ENCODE measurements around the gene MAD2L2. TPM values are rescaled to one million over a fixed set of nuclear protein-coding genes. Genes with fewer than 3 reads are reported as not detected.

MAD2L2 gene
- polyA plus RNA-seq, 1 donor: 27.2 TPM

DNA sequence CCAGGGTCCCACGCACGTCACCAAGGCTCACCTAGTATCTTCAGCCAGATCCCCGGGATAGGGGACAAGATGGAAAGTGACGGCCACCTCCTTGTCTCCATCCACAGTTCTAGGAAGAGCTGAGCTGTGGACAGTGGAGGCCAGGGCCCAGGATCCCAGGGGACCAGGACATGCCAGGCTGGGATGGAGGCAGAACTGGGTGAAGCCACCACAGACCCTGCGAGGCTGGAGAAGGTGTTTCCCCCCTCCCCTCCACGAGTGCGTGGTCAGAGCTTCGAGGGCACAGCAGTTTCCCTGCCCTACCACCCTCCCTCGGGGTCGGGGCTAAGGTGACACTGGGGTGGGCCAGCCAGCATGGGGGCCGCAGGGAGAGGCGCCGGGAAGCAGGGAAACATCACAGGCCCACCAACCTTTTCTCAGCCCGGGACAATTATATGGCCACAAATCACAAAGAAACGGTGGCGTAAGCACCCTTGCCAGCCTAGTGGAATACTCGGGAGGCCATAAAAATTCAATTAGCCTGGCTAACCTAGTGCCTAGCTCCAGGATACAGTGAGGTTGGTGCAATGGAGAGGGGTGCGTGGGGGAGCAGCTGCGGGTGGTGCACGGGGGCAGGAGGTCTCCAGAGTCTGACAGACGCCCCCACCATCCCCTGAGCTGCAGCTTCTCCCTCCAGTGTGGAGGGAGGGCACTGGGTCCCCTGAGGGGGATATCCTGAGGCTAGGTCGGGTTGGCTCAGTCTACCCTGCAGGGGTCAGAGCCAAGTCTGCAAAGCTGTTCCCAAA lies 23.9 kb upstream of the MAD2L2 start:
- DNase-seq (ENCODE audit: low read depth): no peak

DNA sequence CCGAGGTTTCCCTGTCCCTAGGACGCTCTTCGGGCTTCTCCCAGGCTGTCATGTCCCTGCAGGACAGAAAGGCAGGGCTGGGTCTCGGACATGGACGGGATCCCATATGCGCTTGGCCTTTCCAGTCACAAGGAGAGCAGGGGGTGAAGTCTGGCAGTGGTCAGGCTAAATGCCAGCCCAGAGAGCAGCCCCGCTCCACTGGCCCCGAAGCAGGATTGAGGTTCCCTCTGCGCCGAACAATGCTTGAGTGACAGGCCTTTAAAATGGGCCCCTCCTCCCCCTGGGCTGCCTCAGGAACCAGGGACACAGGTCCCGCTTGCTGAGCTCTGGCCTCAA lies 23.2 kb upstream of the MAD2L2 start:
- no peak for DNase-seq (ENCODE audit: low read depth)

DNA sequence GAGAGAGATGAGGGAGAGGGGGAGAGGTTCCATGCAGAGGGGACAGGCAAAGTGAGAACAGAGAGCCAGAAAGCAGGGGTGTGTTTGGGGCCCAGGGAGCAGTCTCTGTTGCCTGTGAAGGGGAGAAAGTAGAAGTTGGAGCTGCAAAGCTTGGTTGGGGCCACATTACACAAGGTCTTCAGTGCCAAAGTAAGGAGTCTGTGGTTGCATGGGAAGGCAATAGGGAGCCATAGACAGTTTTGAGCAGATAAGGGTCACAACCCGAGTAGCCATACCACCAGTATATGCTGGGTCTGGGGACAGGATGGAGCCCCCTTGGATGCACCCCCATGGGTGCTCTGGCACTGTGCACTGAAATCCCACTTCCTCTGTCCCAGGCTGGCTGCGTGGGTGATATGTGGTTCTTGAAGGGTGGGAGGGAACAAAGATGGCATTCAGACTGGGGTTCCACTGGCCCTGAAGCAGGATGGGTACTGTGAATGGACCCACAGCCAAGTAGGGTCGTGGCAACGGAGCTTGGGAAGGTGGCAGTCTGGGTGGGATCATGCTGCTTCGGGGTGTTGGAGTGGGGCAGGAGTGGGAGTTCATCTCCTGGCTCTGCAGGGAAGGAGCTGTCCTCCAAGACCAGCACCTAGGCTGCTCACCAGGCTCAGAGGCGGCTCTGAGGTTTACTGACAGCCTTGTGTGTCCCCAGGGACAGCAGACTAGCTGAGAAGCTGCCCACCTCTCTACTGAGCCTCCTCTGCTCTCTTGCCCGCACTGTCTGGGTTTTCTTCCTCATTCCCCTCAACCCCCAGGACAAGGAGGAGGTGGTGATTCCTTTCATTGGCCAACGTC lies 22.6 kb upstream of the MAD2L2 start:
- no peak for DNase-seq (ENCODE audit: low read depth)

DNA sequence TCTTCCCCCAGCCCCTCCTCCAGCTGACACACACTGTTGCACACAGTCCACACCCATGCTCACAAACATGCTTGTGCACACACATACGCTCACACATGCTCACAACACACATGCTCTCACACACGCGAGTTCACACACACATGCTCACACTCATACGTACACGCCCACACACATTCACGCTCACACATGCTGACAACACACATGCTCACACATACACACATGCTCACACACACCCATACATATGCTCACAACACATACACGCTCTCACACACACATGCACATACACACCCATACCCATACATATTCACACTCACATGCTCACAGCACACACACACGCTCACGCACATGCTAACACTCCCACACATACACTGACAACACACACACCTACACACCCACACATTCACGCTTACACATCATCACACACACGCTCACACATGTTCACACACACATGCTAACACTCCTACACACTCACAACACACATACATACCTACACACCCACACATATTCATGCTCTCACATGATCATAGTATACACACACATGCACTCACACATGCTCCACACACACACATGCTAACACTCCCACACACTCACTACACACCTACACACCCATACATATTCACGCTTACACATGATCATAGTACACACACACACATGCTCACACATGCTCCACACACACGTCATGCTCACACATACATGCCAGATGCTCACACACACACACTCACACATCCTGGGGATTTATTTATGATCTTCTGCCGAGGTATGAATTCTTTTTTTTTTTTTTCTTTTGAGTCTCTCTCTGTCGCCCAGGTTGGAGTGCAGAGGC lies 21.2 kb upstream of the MAD2L2 start:
- DNase-seq (ENCODE audit: low read depth): no peak

DNA sequence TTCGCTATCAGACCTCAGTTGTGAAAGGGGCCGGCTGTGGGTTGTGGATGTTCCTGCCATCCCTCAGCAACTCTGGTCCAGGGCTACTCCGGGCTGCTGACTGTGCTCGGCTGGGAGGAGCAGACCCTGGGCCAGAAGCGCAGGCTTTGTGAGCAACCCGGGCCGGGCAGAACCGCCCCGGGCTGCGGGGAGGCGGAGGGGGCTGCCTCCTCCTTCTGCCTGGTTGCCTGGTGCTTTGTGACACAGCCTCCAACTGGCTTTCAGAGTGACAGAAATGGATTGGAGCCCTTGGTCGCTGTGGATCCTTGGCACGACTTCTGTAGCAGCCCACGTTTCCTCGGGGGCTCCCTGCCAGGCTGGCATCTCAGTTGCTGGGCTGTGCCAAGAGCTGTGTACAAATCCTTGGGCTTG lies 20.6 kb upstream of the MAD2L2 start:
- DNase-seq (ENCODE audit: low read depth): no peak

DNA sequence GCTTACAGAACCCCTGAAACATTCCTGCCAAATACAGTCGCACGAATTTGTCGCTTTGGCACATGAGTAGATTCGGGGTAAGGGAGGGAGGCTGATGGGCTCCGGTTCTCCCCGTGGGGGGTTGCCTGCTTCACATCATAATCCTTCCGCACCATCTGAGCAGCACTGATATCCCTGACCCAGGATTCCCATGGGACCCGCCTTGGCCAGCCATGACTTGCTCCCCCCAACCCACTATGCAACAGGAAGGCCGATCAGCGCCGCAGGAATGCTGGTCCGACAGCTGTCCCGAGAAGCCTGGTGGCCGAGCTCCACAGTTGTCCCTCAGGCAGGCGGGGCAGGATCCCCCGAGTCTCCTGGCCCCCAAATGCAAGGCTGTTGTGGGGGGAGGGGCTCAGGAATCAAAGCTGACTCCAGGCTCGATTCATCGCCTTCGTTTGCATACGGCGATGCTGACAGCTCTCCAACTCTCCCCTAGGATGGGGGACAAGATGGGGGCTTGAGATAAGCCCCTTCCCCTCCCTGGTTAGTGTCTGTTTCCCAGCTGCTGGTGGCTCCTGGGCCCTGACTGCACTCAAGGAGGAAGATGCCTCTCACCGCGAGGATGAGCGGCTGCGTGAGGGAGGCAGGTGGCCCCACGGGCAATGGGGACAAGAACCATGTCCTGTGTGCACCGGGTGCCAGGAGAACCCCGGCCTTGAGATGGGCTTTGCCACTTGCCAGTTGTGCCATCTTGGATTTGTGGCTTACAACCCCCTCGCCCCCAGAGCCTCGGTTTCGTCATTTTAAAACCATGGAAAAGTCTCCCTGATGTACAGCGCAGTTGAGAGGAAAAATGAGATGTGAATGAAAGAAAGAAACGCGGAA lies 19.9 kb upstream of the MAD2L2 start:
- no peak for DNase-seq (ENCODE audit: low read depth)

DNA sequence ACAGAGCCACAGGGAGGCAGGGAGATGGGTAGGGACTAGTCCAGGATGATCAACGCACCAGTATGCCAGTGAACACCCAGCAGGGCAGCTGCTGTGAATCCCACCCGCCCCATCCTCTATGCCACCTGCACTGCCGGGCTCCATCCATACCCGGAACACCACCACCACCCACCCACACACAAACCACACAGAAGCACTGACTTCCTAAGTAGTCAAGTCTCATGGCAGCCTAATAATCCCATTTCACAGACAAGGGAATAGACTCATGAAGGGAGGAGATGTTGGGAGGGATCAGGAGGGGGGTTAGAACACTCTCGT lies 16.9 kb upstream of the MAD2L2 start:
- DNase-seq (ENCODE audit: low read depth): no peak

DNA sequence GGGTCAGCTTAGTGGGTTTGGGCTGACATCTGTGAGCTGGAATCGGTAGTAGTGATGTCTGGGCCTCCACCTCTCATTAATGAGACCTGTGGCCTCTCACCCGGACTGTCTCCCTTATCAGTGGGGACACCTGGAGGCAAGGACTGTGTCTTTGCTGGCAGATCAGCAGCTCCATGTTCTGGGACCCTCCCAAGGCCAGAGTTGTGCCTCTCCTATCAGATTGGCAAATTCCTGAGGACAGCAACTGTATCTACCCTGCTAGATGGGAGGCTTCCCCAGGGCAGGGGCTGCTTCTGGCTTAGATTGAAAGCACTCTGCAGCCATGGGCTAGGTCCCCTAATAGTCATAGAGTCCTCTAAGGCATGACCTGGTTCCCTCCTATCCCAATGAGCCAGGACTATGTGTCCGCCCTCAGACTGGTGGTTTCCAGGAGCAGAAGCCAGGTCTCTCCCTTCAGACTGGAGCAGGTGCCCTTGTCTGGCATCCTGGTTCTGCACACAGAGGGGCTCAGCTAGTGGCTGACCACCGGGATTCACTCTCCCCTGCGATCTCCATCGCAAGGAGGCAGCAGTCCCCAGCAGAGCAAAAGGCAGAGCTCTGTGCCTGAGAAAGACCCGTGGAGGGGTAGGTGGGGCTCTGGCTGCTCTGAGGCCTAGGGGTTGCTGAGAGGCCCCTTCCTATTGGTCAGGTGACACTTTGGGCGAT lies 16.4 kb upstream of the MAD2L2 start:
- DNase-seq (ENCODE audit: low read depth): no peak

DNA sequence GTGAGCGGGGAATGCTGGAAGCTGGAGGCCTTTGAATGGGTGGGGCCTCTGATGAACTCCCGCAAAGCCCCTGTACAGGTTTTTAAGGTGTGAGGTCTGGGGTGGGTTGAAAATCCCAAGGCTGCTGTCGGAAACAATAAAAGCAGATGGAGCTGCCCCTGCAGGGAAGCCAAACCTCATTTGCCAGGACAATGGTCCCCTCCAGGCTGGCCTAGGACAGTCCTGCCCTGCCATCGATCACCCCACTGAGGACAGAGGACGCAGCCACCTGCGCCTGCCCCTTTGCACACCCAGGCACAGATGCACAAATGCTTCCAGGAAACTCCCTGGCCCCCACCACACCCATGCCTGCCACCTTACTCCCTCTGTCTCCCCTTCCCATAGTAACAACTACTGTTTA lies 14.9 kb upstream of the MAD2L2 start:
- no peak for DNase-seq (ENCODE audit: low read depth)

DNA sequence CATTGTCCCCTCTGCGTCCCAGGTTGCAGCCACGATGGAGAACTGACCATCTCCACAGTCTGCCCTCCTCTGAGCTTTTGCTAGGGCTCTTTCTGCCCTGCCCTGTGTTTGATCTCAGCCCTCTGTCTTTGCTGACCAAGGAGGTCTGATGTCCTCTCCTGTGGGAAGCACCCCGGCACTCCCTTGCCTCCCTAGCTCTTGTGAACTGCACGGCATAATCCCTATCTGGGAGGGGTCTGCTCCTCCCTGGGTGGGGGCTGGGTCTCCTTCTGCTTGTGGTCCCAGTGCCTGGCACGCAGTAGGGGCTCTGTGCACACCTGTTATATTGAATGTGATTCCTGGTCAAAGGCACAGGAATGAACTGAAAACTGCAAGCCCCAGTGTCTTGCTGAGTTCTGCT lies 13.0 kb upstream of the MAD2L2 start:
- no peak for DNase-seq (ENCODE audit: low read depth)

DNA sequence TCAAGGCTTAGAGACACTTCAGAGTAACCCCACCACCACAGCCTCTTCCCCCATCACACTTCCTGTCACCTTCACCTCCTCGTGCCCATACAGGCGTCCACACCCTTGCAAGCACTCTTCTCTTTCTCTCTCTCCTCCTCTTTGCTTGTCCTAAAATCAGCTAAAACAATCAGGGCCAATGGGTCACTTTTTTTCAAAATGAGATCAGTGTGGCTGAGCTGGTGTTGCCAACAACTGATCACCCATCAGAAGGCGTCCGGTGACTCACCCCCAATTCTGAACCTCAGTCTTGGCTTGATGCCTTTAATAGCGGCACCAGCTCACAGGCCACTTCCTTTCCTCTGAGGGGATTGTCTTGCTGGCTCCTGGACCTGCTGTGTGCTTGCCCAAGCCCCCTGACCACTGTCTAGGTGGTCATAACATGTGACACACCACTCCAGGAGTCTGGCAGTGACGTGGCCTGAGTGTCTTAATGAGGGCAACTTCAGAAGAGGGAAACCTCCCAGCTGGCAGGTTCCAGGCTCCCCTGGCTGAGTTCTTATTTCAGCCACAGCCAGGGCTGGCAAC lies 12.2 kb upstream of the MAD2L2 start:
- DNase-seq (ENCODE audit: low read depth): no peak

DNA sequence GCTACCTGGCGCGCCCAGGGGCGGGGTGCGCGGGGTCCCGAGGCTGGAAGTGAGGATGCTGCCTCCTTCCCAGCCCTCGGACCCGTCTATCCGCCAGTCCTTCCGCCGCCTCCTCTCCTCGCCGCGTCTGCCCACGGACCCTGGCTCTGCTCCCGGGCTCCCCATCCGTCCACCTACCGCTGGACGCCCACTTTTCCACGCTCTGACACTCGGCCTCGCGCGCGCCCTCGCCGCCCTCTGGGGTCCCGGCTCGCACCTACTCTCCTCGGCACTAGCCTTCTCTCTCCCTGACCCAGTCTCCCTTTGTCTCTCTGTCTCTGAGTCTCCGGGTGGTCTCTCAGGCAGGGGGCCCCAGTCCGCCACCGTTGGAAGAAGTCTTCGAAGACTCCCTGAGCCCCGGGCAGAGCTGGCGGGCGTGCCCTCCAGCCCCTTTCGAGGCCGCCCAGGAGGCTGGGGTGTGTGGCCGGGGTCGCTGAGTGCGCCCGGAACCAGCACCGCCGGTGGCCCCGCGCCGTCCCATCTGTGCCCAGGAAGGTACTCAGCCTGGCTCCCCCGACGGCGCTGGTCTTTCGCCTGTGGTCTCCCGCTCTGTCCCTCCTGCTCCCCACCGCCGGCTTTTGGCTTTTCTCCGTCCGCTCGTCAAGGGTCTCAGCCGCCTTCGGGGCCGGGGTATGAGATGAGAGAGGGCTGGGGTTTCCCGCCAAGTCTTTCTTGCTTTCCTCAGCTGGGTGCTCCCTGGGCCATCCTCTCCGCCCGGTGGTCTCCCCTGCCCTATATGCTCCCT lies 11.2 kb upstream of the MAD2L2 start:
- DNase-seq (ENCODE audit: low read depth): no peak

DNA sequence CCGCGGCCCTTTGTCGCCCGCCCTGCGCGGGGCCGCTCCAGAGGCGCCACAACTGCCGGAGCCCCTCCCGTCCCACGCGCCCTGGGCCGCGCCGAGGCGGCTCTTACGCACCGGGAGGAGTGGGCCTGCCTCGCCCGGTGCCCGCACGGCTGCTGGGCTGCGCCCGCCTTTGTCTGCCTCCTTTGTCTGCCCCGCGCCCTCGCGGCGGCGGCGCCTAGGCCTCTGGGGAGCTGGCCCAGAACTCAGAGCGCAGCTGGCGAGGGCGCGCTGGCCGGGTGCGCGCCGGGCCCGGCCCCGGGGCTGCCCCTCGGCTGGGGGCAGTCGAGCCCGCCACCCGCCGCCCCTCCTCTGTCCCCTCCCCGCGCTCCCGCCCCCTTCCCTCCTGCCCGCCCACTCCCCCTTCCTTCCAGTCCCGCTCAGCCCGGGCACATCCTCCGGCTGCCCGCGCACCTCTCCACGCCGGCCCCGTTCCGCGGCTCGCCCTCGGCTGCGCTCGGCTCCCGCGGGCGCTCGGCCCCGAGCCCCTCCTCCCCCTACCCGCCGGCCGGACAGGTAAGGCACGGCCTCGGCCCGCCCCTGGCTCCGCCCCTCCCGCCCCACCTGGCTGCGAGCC lies 10.5 kb upstream of the MAD2L2 start, which contains the start of gene DRAXIN:
Gene DRAXIN (plus strand): TSS at position 409 of the 613 bp plus-strand sequence. CDS start 14,549 bp downstream, outside the sequence.
- no peak for DNase-seq (ENCODE audit: low read depth)

DNA sequence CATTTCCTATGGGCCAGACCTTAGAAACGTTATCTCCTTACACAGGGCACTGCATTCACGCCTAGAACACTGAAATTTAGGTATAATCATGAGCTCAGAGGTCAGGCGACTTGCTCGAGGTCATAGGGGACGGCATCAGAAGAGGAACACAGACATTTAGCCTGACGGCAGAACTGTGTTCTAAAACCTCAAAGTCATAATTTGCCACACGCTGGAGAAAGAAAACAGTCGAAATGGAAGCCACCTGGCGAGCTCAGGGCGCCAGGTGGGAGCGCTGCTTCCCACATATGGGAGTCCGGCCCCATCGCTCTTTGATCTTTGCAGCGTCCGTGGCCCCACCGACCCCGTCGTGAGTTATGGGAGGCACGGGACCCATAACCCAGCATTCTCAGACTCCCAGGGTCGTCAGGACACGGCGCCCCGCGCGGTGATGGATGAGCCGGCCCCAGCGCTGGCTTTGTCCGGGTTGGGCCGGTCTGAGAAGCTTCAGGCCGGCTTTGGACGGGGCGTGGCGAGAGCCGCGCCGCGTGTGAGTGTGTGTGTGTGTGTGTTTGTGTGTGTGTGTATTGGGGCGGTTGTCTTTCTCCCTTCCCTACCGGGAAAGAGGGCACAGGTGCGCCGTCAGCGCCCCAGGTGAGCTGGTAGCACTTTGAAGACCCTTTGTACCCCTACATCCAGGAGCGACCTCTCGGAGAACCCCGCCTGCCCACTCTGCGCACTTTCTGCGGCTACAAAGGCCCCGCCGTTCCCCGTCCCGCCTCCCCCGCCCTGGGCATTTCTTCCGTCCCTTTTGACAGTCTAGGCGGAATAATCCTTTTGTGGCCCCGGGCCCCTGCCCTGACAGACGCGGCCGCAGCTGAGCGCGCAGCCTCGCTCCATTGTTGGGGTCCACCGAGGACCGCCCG lies 9.7 kb upstream of the MAD2L2 start:
- DNase-seq (ENCODE audit: low read depth): no peak

DNA sequence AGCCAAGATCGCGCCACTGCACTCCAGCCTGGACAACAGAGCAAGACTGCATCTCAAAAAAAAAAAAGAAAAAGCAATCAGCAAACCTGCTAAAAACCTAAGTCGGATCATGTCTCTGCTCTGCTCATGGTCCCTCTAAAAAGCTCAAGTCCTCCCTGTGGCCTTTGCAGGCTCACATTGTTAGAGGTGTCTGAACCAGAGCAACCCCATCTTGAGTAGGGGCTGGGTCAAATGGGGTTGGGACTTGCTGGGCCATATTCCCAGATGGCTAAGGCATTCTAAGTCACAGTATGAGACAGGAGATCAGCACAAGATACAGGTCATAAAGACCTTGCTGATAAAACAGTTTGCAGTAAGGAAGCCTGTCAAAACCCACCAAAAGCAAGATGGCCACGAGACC lies 7.6 kb upstream of the MAD2L2 start:
- DNase-seq (ENCODE audit: low read depth): no peak

DNA sequence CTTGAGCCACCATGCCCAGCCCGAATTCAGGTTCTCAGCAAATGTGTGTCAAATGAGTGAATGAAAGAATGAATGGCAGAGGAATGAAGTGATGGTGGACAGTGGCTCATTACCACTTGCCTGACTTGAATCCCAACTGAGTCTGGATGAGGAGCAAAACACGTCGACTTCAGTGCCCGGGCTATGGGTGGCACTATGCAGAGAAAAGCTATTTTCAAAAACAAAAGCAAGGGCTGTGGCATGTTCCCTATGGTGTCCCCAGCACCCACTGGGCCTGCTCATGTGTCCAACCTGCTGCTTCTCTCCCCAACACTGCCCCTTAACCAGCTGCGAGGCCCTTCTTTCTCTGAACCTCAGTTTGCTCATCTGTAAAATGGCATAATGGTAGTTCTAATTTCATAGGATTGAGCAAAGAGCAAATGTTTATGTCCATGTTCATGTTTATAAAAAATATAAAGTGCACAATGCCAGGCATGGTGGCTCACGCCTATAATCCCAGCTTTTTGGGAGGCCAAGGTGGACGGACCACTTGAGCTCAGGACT lies 4.3 kb upstream of the MAD2L2 start:
- DNase-seq (ENCODE audit: low read depth): no peak

DNA sequence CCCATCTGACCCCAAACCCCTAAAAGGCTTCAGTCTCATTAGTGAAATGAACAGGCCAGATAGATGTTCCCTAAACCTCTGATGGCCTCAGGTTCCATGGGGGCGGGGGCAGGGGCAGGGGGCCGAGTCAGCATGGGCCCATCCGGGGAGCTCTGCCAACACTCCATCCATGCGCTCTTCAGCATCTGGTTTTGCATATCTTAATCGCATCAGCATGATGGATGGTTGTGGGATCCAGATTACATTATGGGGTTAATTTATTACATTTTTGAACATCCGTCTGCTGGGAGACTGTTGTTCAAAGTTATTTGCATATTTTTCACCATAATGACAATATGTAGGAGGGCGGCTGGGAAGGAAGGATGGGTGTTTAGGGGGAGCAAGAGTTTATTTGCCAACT lies 3.1 kb upstream of the MAD2L2 start:
- no peak for DNase-seq (ENCODE audit: low read depth)

DNA sequence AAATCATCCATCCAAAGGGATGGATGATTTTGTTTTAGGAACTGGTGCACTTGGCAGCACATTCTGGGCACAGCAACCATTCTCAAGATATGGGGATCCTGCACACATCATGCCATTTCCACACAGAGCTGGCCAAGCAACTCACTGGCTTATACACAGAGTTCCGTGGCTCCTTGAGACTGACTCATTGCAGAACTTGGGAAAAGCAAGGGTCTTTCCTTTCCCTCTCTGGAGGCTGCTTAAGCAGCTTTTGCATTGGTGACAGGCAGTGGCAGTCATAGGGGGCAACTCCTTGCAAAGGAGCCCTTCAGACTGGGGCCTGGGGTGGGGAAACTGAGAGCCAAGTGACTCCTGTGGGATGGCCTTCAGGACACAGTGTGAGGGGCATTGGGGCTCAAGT lies 1.9 kb upstream of the MAD2L2 start:
- DNase-seq (ENCODE audit: low read depth): no peak
